Retina (tissue), 1 donor: ENCODE measurements around the gene FAM120C.

ENCODE experiments used
- DNase-seq: peaks from one replicate; pipeline ENCODE4 v3.0.0-alpha.2; 2016

Gene FAM120C, protein sequence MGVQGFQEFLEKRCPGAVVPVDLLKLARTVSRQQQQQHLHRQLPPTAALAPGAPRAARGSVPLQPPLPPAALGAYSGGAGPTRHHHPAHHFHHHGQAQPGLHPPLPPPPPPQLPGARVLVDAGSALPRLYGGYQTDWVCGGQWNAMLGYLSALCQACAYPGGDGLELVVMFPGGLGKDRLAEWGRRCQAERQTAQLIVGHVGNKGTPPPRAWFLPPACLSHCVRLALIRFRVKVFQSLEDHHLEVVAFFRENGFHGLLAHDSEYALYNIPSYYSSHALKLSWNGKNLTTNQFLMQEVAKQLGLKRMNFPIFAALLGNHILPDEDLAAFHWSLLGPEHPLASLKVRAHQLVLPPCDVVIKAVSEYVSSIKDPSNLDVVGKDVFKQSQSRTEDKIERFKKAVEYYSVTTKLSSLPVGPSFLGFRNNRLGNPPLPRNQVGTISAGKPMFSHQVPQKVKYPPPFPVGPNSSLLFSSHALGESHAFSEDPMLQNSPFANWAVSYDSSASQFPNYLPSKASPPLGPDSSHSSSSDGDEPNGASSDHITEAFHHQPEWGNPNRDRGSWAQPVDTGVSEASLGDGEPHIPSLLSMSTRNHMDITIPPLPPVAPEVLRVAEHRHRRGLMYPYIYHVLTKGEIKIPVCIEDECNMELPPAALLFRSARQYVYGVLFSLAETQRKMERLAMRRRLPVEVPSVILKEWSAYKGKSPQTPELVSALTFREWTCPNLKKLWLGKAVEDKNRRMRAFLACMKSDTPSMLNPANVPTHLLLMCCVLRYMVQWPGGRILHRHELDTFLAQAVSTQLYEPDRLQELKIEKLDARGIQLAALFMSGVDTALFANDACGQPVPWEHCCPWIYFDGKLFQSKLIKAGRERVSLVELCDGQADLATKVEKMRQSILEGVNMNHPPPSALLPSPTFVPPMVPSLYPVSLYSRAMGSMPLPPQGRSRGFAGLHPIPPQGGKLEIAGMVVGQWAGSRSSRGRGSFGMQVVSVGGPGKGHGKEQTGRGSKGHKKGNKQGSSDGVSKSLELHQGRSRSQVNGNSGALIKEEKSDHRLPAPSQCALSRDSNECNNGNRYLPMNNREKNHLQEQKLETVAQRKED

DNA sequence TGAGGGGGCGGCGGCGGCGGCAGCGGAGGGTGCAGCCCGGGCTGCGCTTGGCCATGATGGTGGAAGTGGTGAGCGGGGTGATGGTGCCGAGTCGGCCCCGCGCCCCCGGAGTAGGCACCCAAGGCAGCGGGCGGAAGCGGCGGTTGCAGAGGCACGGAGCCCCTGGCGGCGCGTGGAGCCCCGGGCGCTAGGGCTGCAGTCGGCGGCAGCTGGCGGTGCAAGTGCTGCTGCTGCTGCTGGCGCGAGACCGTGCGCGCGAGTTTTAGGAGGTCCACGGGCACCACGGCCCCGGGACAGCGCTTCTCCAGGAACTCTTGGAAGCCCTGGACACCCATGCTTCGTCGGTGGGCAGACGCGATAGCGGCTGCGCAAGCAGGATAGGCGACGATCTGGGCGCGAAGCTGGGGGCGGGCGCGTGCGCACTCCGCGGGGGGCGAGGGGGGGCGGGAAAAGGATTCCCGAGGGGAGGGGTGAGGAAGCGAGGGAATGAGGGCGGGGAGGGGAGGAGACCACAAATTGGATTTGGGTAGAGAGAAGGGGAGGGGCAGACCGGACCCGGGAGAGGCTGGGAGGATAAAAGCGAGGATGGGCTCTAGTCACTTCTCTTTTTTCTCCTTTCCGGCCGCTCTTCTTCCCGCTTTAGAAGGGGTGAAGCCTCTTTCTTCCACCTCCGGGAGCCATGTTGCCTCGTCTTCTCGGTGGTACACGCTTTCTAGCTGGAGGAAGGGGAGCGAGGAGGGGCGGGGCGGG is at the start of gene FAM120C:
Gene FAM120C, minus strand, starts transcription at position 391 of the 750 bp plus-strand sequence. Its CDS starts 56 bp downstream, at position 335.
- peak; percentile 81 for DNase-seq

- DNase-seq = no peak
These were observed 47.5 kb upstream of the FAM120C start for GRCh38 chrX:54230435-54231148.

- DNase-seq = no peak
These were observed 40.5 kb upstream of the FAM120C start for GRCh38 chrX:54223581-54223980.

- DNase-seq = no peak
These were observed 30.5 kb upstream of the FAM120C start for GRCh38 chrX:54213603-54214002.

GRCh38 chrX:54208531-54208930 is 25.5 kb upstream of the FAM120C start:
- no peak for DNase-seq

- DNase-seq = no peak
These were observed 15.2 kb upstream of the FAM120C start for GRCh38 chrX:54198262-54198661.

DNA sequence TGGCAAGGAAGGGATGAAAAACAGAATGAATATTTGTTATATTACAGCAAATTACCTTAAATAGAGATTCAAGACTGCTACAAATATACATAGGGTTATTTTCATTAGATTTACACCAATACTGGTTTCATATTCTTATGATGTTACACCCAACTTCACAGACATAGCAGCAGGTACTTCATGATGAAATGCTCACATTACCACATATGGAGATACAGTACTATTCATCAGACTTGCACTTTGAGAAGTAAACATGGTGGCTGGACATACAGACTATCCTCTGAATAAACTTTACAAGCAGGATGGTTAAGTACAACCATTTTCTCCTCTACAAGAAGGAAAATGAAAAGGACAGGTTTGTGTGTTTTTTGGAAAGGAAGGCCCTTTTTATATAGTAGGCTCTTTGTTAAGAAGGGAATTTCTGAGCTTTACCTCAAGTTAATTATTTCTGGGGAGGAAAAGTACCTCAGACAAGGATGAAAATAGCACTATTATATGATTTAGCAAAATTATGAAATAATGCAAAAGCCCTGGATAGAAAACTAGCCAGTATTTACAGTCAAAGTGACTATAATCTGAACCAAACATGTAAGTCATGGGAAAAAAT is 12.0 kb upstream of the FAM120C start:
- no peak for DNase-seq

DNA sequence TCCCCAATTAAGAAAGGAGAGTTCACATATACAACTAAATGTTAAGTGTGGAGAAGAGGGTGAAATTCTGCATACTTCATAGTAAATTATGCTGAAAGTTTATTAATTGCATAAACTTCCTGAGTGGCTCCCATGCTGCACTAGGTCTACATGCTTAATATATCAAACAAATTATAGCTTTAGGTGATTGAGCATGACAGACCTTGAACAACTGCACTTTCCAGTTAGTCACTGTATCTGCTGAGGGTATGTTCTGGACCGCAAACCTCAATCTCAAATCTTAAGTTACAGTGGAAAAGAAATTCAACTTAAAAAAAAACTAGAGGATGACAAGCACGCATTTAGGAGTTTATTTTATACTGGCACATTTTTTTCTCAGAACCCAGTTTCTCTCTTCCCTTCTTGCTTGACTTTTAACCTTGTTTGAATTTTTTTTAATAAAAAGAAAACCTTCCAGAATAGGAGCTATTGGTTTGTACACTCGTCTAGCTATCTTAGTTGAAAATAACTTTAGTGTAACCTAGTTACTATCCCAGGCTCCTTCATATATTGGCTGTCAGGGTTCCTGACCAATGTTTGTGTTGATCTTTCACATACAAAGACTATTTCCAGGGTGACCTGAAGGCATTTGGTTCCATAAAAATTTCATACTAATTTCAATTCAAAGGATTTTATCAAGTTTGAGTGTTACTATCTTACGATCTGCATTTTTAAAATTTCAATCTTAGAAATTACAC is 10.2 kb upstream of the FAM120C start:
- DNase-seq = no peak

GRCh38 chrX:54184474-54184873 is 1.4 kb upstream of the FAM120C start:
- no peak for DNase-seq

GRCh38 chrX:54182194-54182863 is 725 bp downstream of the FAM120C start:
- peak; percentile 56 for DNase-seq

GRCh38 chrX:54181202-54181953 is 1.7 kb downstream of the FAM120C start:
- no peak for DNase-seq

DNA sequence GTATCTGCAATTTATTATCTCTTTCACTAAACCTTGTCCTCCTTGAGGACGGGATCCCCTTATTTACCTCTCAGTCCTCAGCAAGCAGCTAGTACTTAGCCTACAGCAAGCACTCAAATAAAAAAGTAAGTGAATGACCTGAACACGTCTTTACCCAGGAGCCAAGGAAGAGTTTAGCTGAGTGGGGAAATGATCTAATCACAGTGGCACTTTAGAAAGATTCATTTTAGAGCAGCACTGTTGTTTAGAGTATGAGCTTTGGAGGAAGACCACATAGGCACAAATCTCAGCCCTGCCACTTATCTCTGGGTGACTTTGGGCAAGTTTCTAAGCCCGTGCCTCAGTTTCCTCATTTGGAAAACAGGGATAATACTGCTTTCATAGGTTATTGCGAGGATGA is 2.7 kb downstream of the FAM120C start:
- DNase-seq = no peak

DNA sequence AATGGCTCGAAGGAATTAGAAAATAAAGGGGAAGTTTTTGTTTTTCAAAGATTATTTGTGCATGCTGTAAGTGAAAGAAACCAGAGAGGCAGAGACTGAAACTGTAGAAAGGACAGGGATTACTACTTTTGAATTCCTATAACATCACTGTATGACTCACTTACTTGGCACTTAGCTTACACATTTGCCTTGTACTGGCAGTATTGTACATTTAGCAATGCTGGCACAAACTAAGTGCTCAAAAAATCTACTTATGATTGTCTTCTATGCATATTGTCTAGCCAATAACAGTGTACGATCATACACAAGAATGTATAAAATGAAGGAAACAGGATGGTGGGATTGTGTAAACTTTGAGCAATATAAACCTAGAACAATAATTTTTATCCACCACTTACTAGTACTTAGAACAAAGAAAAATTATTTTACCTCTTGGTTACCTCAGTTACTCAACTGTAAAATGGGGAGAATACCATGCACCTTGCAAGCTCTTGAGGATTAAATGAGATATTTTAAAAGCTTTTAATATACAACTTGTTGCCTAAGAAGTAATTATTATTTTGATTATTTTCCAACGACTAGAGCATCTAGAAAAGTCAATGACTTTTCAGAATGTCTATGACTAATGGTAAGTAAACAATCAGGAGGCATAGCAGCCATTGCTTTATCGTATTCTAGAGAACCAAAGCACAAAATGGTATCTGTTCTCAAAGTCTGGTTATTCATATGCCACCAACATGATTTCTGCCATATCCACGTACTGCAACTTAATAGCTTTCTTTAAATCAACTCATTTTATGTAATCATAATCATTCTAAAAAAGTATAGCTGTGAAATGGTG is 4.7 kb downstream of the FAM120C start:
- no peak for DNase-seq

DNA sequence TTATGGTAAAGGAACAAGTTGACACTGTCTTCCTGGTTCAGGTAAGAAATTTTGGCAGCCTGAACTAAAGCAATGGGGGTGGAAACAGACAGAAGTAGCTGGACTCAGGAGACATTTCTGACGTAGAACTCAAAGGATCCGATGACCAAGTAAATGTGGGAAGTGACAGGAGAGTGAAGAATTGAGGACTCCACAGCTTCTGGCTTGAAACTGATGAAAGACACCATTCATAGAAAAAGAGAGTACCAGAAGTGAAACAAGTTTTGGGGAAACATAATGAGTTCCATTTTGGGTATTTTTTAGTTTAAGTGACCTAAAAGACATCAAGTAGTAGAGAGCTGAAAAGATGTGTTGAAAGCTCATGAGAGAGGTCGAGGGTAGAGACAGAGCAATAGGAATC is 5.7 kb downstream of the FAM120C start:
- DNase-seq = no peak

- DNase-seq = no peak
These were observed 9.3 kb downstream of the FAM120C start for GRCh38 chrX:54173791-54174190.

GRCh38 chrX:54172455-54172854 is 10.6 kb downstream of the FAM120C start:
- no peak for DNase-seq

DNA sequence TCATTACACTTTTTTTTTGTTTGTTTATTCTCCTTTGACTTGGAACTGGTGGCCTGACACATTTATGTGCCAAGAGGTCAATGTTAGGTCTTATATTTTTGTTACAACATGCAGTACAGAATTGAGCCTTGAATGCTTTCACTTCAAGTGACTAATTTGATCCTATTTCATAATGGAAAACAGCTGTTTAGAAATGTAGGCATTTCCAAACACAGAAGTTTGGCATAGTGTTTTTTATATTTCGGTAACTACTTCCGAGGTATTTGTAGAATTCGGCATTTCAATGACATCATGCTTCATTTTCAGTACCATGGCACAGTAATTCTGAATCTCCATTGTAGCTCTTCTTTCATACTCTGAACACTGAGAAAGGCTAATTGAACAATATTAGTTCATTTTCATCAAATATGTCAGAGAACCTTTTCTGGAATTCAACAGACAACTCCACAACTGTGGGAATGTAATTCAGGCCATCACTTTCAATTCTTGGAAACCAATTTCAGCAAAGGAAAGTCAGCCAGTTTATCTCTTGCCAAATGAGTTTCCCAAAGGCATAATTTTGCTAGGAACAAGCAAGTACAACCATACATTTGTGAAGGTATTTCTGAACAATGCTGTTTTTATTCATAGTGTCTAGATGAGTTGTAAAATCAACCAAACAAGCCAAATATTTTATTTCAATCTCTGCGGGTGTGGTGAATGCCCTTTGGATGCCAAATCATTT is 11.4 kb downstream of the FAM120C start:
- DNase-seq = no peak

GRCh38 chrX:54171091-54171490 is 12.0 kb downstream of the FAM120C start:
- no peak for DNase-seq
